Measurements from ENCODE around the gene PADI4.

GRCh38 chr1:17265162-17265561 is 42.8 kb upstream of the PADI4 start:
- TF ChIP-seq CTCF (IDR thresholded peaks at IDR 0.05) (no peak), POLR2AphosphoS5 (IDR thresholded peaks at IDR 0.05; ENCODE audit: insufficient read depth in 1 of 2, low read depth in 1 of 2) (no peak)
